ENCODE data around the gene PAX7.
"Not testable (repeated sequence)": the region's sequence is repeated elsewhere in the genome, so short reads cannot be mapped to it uniquely, and the experiment has no call there.

The PAX7 gene

GRCh38 chr1:18667333-18667732, 36.7 kb downstream of the PAX7 start:
- FAIRE-seq = no peak

GRCh38 chr1:18668046-18668445, 37.4 kb downstream of the PAX7 start:
- FAIRE-seq = no peak

- no peak for FAIRE-seq
Measured at GRCh38 chr1:18668750-18669404, 38.2 kb downstream of the PAX7 start.

GRCh38 chr1:18670121-18670867, 39.6 kb downstream of the PAX7 start:
- no peak for FAIRE-seq

GRCh38 chr1:18670868-18671225, 40.2 kb downstream of the PAX7 start:
- FAIRE-seq = no peak

- FAIRE-seq = no peak
Measured at GRCh38 chr1:18673976-18674375, 43.3 kb downstream of the PAX7 start.

GRCh38 chr1:18676332-18676781, 45.7 kb downstream of the PAX7 start:
- no peak for FAIRE-seq

GRCh38 chr1:18681423-18681835, 50.8 kb downstream of the PAX7 start:
- FAIRE-seq = no peak

- no peak for FAIRE-seq
Measured at GRCh38 chr1:18682375-18682774, 51.7 kb downstream of the PAX7 start.

- FAIRE-seq = no peak
Measured at GRCh38 chr1:18684303-18684702, 53.7 kb downstream of the PAX7 start.

GRCh38 chr1:18686540-18686939, 55.9 kb downstream of the PAX7 start:
- FAIRE-seq = no peak

GRCh38 chr1:18687273-18687672, 56.6 kb downstream of the PAX7 start:
- no peak for FAIRE-seq

GRCh38 chr1:18691648-18692047, 61.0 kb downstream of the PAX7 start:
- FAIRE-seq = no peak

GRCh38 chr1:18693256-18694098, 62.8 kb downstream of the PAX7 start:
- FAIRE-seq = no peak

- FAIRE-seq = not testable (repeated sequence)
Measured at GRCh38 chr1:18694289-18694688, 63.6 kb downstream of the PAX7 start.

GRCh38 chr1:18697541-18697940, 66.9 kb downstream of the PAX7 start:
- no peak for FAIRE-seq

GRCh38 chr1:18700530-18700929, 69.9 kb downstream of the PAX7 start:
- no peak for FAIRE-seq

GRCh38 chr1:18701183-18701582, 70.5 kb downstream of the PAX7 start:
- no peak for FAIRE-seq

GRCh38 chr1:18703041-18703621, 72.5 kb downstream of the PAX7 start:
- FAIRE-seq = no peak

- FAIRE-seq = no peak
Measured at GRCh38 chr1:18705811-18706210, 75.2 kb downstream of the PAX7 start.

- FAIRE-seq = no peak
Measured at GRCh38 chr1:18707696-18708257, 77.1 kb downstream of the PAX7 start.

GRCh38 chr1:18710002-18710401, 79.4 kb downstream of the PAX7 start:
- no peak for FAIRE-seq

GRCh38 chr1:18711003-18711402, 80.4 kb downstream of the PAX7 start:
- no peak for FAIRE-seq

Data from G401.6 (cell line).